HT1080 (cell line): Measurements from ENCODE around the gene ULK3. TPM values are rescaled to one million over a fixed set of nuclear protein-coding genes. Genes with fewer than 3 reads are reported as not detected.
A peak's percentile ranks its signal among the peaks of the same experiment; 100 is the strongest.

ENCODE experiments used
- DNase-seq: peaks from one replicate; pipeline ENCODE4 v3.0.0-alpha.2; 2015; ENCODE audit warnings: low read depth
- total RNA-seq: library from RNA; depleted of rRNA; stranded (reverse); fragments of >200 nt; shearing (Covaris generic); gene quantifications from 2 replicates; pipeline ENCODE4 v1.2.3, GENCODE V29; 2014

Gene ULK3
- total RNA-seq, 1 experiment from 2014 or later: 44.0 TPM

DNA sequence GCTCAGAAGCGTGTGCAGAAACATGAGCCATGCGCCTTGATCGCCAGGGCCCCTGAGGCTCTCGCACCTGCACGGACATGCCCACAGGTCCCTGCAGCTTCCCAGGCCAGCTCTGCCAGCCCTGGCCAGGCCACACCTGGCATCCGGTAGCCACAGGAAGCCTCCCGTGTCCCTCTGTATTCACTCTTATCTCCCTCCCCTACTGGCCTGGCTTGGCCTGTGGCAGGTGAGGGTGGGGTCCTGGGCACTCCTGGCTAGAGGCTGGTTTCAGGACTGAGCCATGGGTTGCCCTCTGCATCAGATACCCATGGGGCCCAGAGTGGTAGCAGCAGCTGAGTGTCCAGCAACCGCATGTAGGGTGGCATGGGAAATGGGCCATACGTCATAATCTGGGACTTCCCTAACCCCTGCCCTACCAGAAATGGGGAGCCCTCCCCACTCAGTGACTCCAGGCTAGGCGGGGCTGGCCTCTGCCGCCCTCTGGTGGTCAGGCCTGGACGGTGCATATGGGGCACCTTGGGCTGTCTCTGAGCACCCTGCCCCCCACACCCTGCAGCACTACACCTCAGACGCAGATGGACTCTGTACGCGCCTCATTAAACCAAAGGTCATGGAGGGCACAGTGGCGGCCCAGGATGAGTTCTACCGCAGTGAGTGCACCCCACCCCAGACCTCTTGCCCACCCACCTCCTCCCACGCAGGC, 42.9 kb downstream of the ULK3 start:
- peak; percentile 73 for DNase-seq

DNA sequence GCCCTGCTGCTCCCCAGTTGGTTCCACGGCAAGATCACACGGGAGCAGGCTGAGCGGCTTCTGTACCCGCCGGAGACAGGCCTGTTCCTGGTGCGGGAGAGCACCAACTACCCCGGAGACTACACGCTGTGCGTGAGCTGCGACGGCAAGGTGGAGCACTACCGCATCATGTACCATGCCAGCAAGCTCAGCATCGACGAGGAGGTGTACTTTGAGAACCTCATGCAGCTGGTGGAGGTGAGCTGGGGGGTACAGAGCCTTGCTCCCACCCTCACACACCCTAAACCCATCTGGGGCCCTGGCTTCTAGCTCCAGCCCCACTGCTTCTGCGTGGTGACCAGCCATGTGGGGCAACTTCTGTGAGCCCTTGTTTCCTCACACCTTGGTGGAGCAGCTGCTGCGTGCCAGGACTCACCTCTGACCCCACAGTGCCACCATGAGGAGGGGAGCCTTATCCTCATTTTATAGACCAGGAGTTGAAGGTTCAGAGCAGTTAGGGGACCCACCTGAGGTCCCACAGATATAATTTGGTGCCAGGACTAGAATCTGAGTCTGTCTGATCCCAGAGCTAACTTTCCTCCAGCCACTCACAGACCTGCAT, 43.6 kb downstream of the ULK3 start:
- DNase-seq: no peak

DNA sequence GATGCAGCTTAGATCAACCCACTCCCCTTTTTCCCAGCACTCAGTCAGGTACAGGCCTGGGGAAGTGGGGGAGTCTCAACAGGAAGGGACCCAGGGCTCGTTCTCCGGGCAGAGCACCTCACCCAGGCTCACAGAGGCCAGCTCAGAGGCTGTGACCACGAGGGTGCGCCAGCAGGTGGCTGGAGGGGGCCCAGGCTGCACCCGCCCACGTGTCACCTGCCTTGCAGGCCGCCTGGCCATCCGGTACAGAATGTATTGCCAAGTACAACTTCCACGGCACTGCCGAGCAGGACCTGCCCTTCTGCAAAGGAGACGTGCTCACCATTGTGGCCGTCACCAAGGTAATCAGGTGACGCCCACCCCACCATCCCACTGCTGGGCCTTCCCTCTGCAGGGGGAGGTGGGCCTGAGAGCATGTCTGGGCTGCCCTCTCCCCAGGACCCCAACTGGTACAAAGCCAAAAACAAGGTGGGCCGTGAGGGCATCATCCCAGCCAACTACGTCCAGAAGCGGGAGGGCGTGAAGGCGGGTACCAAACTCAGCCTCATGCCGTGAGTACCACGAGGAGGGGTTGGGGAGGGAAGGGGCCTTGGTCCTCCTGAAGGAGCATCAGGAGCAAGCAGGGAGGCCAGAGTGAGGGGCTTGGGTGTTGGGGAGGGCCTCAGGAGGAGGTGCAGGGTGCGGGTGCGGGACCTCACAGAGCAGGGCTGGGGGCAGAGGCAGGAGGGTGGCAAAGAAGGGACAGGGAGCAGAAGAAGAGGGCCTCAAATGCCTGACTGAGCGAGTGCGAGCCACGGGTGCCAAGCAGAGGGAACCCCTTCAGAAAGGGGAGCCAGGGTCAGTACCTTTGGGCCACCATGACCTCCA, 44.3 kb downstream of the ULK3 start:
- no peak for DNase-seq

DNA sequence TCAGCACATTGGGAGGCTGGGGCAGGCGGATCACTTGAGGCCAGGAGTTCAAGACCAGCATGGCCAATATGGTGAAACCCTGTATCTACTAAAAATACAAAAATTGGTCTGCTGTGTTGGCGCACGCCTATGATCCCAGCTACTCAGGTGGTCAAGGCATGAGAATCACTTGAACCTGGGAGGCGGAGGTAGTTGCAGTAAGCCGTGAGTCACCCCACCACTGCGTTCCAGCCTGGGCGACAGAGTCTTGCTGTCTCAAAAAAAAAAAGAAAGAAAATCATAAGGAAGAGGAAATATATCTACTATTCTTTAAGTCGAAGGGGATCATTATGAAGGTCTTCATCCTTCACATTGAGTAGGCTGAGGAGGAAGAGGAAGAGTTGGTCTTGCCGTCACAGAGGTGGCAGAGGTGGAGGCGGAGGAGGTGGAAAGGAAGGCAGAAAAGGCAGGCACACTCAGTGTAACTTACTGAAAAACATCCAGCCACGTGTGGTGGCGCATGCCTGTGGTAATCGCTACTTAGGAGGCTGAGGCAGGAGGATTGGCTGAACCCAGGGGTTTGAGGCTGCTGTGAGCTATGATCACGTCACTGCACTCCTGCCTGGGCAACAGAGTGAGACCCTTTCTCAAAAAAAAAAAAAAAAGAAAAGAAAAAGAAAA, 46.9 kb downstream of the ULK3 start:
- no peak for DNase-seq

DNA sequence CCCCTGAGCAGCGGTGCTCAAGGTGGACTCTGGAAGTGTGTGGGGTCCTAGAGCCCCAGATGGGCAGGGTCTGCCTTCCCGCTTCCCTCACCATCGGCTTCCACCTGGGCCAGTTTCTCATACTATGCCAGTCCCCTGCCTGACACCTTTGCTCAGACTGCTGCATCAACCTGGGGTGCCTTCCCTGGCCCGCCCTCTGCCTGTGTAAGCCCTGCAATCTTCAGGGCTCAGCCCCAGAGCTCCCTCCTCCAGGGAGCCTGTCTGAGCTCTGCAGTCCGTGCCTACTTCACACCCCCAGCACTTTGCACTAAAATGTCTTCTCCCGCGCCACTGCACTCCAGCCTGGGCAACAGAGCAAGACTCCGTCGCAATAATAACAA, 48.0 kb downstream of the ULK3 start:
- DNase-seq: no peak

DNA sequence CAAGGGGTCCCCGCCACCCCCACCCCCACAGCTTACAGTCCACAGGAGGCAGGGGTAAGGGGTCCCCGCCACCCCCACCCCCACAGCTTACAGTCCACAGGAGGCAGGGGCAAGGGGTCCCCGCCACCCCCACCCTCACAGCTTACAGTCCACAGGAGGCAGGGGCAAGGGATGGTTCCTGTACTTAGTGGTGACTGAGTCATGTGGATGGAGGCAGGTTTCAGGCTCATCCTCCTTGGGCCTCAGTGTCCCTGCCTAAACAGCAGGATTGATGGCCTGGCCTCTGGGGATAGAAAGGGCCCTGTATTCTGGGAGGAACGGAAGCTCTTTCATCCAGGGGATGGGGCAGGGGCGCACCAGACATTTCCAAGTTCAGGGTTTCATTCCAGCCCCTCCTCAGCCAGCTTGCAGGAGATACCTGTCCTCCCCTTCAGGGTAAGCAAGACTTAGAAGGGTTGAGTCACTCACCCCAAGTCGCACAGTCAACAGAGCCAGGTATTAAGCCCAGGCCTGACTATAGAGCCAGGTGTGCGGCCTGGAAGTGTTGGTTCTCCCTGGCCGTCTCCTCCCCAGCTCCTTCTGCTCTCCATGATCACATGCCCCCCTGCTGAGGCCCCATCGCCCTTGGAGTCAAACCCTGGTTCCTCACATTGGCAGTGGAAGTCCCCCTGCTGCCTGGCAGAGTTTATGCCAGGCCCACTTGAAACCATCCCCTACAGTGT, 48.5 kb downstream of the ULK3 start:
- DNase-seq: no peak

DNA sequence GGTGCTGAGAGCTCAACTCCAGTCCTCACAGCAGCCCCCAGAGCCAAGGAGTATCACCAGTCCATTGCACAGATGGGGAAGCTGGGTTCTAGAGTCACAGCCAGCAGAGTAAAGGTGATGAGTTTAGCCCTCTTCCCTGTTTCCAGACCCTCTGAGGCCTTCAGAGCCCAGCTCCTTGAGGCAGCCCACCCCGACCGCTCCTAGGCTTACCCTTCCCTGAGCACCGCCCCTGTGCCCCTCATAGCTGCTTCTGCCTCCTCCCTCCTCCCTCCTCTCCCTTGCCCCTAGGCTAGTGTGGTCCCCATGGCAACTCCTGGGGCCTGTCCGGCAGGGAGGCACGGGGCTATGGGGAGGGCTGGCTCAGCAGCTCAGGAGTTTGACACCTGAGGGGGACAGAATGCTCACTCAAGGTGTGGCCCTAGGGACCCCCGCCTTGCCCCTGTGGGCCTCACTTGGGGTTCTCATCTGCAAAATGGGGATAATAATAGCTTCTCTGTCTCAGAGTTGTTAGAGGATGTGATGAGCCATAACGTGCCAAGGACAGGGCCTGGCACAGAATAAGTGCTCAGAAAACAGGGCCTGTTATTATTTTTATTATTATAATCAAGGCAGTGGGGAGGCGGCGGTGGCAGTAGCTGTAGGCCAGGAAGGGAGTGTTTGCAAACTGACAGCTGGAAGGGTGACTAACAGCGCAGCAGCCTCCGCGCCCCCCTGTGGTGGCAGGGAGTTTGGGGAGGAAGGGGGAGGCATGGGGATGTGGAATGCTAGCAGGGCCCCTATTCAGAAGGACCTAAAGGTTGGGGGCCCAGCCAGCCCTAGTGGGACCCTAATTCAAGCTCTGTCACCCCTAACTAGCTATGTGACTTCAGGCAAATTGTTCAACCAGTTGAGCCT, 49.6 kb downstream of the ULK3 start:
- DNase-seq: no peak

DNA sequence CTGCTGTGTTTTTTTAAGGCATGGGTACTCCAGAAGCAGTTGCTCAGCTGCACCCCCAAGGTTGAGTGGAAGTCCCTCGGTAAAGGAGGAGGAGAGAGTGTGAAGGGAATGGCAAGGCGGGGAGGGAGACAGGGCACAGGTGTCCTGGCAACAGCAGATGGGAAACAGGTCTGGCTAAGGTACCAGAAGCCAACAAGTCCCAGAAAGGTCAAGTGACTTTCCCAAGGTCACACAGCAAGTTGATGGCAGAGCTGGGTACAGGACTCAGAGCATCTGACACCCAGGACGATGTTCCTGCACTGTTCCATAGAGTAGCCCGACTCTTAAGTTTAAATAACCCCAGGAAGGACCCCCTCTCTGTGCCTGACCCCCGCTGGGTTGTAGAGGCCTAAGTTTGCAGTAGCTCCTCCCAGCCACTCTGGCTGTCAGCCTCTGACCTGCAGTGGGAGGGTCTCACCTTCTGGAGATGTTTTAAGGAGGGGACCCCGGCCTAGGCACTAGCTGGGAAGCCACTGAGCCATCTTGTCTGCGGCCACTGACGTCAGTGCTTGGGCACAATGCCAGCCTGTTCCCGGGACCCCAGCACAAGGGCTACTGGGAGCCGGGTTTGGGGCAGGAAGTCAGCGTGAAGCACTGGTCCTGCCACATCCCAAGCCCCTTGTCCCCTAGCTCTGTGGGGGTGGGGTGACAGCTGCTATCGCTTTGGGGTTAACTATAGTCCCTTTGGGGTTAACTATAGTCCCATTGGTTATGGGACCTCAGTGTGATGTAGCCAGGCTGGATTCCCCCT, 50.5 kb downstream of the ULK3 start:
- no peak for DNase-seq

DNA sequence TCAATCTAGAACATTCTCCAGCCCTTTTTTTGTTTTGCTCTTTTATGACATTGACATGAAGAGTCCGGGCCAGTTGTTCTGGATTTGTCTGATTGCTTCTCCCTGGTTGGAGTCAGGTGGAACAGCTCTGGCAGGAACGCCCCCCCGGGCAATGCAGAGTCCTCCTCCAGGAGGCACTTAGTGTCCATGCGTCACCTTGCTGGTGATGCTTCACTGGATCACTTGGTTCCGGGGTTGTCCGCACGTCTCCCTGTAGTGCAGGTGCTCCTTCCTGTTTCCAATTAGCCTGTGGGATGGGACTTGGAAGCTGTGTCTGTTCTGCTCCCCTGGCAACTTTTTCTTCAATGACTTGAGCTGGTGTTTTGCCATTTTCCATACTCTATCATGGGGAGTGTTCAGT, 51.3 kb downstream of the ULK3 start:
- no peak for DNase-seq

DNA sequence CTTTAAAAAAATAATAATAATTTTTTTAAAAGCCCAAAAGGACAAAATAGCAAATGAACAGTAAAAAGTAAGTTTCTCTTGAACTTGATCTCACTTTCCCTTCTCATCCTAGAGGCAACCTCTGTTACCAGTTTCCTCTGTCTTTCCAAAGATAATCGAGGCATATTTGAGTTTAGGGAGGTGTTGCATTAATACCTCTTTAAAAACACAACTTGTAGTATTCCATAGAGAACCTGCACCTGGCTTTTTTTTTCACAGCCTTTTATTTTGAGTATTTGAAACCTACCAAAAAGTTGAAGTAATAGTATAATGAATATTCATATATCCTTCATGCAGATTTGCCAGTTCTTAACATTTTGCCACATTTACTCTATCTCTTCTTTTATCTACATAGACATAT, 51.9 kb downstream of the ULK3 start:
- no peak for DNase-seq

DNA sequence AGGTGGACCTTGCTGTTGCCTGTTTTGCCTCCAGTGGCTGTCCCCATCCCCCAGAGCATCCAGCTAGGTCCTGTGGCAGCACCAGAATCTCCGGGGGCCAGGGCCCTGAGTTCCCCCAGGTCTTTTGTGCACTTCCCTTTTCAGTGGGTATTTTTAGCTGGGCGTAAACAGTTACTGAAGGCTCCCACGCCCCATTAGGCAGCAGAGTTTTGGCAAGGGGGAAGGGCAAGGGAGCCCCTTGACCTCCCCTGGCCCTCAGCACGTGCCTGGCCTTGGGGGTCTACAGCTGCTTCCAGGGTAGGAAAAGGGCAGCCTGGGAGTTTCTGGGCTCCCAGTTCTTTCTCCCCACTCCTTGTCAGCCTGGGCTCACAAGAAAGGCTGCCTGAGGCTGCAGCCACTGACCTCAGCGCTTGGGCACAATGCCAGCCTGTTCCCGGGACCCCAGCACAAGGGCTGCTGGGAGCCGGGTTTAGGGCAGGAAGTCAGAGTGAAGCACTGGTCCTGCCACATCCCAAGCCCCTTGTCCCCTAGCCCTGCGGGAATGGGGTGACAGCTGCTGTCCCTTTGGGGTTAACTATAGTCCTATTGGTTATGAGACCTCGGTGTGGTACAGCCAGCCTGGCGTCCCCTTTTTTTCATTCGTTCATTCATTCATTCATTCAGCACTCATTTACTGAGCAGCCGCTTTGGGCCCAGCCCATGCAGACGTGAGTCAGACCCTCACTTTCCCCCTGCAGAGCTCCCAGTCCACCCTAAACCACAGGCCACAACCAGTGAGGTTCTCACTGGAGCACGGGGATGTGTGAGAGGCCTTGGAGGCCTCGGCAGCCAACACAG, 52.7 kb downstream of the ULK3 start:
- peak; percentile 94 for DNase-seq

DNA sequence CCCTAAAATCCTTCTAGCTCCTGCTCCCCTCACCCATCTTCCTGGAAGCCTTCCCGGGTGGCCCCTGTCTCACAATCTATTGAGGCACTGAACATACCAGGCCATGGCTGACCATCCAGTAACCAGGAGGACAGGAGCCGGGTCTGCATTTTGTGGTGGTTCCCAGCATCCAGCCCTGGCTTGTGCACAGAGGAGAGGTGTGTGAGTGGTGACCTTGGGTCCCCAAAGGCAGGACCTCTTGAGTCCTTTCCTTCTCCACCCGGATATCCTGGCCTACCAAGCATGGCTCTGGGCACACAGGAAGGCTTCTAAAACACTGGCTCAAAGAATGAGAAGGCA, 53.2 kb downstream of the ULK3 start:
- DNase-seq: no peak

DNA sequence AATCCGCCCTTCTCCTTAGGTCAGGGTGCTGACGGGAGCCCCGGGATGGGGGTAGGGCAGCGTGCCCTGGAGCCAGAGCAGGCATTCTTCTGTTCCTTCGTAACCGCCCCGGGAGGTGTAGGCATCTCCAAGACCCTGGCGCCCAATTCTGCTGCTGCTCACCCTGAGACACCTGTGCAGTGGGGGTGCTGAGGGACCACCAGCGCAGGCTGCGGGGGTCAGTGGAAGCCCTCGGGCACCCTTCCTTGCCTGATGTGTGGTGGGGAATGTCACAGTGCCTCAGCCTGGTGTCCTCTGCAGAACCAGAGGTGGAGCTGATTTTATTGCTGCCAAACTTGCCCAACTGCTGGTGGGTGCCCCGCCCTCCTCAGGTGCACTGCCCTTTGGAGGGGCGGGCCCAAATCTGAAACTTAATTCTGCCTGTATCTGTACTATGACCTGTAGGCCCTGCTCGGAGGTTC, 53.8 kb downstream of the ULK3 start:
- no peak for DNase-seq

DNA sequence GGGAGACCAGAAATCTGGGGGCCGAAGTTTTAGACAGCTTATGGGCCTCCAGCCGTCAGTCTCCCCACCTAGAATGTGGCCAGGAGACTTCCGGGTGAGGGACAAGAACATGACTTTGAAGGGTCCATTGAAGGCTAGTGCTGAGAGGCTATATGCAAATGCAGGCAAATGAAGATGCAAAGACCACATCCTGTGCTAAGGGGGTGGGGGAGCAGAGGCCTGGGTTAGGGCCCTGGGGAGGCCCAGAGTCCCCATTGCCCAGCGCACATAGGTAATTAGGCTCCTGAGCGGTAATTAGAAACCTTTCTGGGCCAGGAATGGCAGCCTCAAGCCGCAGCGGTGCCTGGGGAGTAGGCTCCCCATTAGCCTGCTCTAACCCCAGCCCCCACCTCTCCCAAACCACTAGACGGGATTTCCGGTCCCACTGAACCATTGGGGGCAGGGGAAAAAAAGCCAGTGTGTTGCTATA, 54.2 kb downstream of the ULK3 start:
- no peak for DNase-seq

DNA sequence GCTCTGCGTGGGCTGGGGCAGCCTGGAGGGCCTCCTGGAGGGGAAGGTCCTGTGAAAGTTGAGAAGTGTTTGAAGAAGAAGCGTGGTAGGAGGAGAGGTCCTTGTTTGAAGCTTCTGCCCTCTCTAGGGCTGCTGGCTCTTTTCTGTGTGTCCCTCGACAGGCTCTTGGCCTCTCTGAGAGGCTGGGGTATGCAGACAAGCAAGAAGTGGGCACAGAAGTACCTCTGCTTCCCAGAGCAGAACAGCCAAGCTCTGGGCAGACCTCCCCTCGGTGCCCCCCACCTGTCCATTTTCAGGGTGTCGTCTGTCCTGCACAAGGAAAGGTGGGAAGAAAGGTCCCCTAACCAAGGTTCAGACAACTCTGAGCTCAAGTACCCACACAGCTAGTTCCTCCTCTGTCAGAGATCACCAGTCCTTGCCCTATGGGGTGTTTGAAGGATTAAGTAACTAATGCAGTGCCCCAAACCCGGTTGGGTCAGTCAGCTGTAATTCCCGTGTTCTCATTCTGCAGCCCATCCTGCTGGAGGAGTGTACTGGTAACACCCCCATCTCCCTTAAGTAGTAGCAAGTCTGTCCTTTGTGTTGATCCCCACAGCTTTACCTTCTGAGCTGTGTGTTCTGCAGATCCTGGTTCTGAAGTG, 54.8 kb downstream of the ULK3 start:
- DNase-seq: no peak

DNA sequence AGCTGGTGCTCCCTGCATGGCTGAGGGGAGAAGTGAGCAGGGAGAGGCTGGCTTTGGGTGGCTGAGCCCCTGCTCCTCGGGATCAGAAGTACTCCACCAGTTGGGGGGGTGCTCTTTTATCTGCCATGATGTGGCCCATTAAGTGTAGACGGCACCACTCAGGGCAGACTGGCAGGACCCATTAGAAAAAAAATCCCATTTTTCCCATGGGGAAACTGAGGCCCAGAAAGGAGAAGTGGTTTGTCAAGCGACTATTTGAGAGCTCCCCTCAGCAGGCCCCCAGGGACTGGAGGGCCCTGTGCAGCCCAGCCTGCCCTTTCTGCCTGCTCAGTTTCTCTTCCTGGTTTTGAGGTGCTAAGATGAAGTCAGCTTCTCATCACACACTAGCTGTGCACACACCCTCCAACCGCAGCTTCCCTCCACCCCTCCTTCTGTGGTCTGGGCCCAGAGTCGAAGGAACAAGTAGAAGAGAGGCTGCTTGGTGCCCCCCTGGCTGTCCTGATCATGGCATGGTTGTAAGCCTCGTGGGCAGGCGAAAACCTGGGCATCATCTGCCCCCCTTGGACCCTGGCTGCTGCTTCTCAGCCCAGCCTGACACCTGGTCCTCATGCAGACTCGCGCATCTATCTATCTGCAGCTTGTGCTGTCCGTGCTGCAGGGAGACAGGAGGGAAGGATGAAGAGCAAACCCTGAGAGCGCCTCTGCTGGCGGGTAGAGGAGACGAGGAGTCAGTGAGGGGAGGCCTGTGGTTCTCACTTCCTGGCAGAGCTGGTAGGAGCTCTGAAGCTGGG, 55.5 kb downstream of the ULK3 start:
- peak; percentile 92 for DNase-seq

DNA sequence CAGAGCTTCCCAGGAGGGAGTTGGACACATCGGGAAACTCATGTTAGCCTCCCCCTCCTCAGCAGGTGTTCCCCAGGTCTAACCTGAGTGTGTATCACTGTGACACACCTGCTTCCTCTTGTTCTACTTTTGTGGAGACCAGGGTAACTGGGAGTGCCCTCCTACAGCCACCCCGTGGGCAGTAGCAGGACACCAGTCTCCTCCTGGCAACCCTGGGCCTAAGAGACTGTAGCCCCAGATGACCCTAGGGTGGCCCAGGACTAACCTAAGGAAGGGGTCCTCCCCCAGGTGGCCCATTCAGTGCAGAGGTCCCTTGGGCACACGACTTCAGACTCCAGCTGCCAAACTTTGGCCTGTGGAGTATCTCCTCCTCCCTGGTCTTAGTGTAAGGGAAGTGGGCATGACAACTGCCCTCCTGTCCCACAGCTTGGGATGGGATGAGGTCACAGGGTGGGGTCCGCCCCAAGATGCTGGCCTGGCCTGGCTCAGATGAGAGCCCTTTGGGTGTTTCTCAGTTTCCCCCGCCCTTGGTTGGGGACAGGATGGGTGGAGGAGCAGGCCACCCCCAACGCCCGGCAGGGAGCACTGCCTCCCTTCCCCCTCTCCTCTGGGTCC, 56.3 kb downstream of the ULK3 start:
- no peak for DNase-seq
